GM18517 (cell line): ENCODE data around the gene HMCN2.
"Not testable (repeated sequence)": the region's sequence is repeated elsewhere in the genome, so short reads cannot be mapped to it uniquely, and the experiment has no call there.

Experiments used
- ATAC-seq: cut with Tn5 transposase; IDR thresholded peaks from one replicate; pipeline ENCODE4 v1.9.1; 2021; ENCODE audit warnings: mild to moderate bottlenecking, moderate library complexity; ENCODE audit not compliant: unreplicated experiment

HMCN2 gene

GRCh38 chr9:130426883-130427282 lies 161.3 kb downstream of the HMCN2 start:
- no peak for ATAC-seq

- ATAC-seq = no peak
These were observed 161.8 kb downstream of the HMCN2 start for GRCh38 chr9:130427326-130427725.

DNA sequence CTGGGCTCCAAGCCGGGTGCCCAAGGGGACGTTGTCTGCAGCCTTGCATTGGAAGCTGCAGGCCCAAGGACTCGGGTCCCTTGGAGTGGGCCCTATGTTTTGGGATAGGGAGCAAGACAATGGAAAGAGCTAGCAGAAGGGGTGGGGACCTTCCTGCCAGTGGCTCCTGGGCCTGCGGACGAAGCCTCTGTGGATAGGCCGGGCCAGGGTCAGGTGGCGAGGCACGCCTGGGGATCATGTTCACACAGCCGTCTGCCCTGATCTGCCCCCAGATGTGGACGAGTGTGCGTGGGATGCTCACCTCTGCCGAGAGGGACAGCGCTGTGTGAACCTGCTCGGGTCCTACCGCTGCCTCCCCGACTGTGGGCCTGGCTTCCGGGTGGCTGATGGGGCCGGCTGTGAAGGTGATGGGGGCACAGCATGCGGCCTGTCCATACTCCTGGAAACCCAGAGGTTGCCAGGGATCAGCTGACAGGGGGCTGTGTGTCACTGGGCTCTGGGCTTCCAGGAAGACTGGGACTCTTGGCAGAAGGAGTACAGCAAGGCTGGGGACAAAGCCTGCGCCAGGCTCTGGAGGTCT lies 162.6 kb downstream of the HMCN2 start:
- no peak for ATAC-seq

- no peak for ATAC-seq
These were observed 163.8 kb downstream of the HMCN2 start for GRCh38 chr9:130429381-130429780.

- no peak for ATAC-seq
These were observed 164.3 kb downstream of the HMCN2 start for GRCh38 chr9:130429831-130430230.

- ATAC-seq = no peak
These were observed 164.7 kb downstream of the HMCN2 start for GRCh38 chr9:130430232-130430631.

- no peak for ATAC-seq
These were observed 165.4 kb downstream of the HMCN2 start for GRCh38 chr9:130430734-130431535.

DNA sequence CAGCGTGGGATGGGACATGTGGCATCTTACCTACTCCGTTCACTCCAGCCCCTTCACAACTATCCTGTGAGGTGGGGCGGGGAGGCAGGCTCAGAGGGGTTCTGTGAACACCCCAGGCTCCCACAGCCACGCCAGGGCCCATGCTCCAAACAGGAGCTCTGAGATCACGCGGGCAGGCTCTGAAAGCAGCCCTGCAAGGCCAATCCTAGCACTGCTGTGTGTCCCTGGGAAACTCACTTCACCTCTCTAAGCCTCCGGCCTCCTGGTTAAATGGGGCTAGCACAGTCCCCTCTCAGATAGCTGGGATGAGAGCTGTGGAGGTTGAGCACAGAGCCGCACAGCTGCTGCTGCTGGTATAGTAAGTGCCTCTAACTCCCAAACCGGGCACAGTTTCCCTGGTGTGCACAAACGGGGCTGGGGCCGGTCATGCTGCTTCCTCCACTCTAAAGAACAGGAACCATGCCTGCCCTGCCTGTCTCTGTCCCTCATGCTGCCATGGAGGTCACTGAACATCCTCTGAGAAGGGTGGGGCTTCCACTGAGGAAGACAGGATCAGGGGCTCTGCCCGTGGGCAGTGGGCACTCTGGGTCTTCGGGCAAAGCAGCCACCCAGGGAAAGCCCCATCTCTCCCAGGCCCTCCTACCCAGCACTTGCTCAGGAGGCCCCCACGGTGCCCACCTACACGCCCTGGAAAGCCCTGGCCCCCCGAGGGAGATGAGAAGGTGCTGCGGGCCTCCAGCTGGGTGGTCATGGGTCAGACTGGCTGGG lies 166.2 kb downstream of the HMCN2 start:
- no peak for ATAC-seq

DNA sequence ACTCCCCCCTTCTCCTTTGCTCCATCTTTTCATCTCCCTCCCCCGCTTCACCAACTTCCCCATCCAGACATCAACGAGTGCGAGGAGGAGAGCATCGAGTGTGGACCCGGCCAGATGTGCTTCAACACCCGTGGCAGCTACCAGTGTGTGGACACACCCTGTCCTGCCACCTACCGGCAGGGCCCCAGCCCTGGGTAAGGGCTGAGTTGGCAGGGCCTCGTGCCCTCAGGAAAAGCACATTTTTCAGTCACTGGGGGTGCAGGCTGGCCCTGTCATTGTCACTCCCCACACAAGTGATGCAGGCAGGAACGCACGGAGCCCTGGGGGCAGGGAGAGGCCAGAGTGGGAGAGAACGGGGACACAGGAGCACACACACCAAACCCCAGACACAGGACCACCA lies 166.8 kb downstream of the HMCN2 start:
- ATAC-seq = no peak

GRCh38 chr9:130432796-130433167 lies 167.2 kb downstream of the HMCN2 start:
- no peak for ATAC-seq

- no peak for ATAC-seq
These were observed 167.8 kb downstream of the HMCN2 start for GRCh38 chr9:130433168-130433946.

GRCh38 chr9:130433947-130434262 lies 168.3 kb downstream of the HMCN2 start:
- no peak for ATAC-seq

DNA sequence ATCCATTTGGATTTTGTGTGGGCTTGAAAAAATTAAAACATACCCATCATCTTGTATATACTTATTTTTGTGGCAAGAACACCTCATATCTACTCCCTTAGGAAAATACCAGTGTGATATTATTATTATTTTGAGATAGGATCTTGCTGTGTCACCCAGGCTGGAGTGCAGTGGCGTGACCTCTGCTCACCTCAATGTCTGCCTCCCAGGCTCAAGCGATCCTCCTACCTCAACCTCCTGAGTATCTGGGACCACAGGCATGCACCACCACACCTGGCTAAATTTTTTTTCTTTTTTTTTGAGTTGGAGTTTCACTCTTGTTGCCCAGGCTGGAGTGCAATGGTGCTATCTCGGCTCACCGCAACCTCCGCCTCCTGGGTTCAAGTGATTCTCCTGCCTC lies 169.1 kb downstream of the HMCN2 start:
- ATAC-seq = not testable (repeated sequence)

- ATAC-seq = no peak
These were observed 171.6 kb downstream of the HMCN2 start for GRCh38 chr9:130437011-130437789.

- no peak for ATAC-seq
These were observed 172.9 kb downstream of the HMCN2 start for GRCh38 chr9:130438382-130438981.

DNA sequence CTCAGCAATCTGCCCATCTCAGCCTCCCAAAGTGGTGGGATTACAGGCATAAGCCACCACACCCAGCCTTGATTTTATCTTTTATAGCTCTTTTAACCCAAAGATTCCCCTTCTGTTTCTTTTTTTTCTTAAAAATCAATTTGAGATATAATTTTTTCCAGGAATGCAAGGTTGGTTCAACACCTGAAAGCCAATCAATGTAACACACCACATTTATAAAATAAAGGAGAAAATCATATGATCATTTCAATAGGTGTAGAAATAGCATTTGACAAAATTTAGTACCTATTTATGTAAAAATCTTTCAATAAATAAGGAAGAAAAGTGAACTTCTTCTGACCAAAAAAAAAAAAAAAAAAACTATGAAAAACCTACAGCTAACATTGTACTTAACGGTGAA lies 175.5 kb downstream of the HMCN2 start:
- no peak for ATAC-seq

- no peak for ATAC-seq
These were observed 177.3 kb downstream of the HMCN2 start for GRCh38 chr9:130442746-130443455.

- no peak for ATAC-seq
These were observed 177.9 kb downstream of the HMCN2 start for GRCh38 chr9:130443456-130443801.

DNA sequence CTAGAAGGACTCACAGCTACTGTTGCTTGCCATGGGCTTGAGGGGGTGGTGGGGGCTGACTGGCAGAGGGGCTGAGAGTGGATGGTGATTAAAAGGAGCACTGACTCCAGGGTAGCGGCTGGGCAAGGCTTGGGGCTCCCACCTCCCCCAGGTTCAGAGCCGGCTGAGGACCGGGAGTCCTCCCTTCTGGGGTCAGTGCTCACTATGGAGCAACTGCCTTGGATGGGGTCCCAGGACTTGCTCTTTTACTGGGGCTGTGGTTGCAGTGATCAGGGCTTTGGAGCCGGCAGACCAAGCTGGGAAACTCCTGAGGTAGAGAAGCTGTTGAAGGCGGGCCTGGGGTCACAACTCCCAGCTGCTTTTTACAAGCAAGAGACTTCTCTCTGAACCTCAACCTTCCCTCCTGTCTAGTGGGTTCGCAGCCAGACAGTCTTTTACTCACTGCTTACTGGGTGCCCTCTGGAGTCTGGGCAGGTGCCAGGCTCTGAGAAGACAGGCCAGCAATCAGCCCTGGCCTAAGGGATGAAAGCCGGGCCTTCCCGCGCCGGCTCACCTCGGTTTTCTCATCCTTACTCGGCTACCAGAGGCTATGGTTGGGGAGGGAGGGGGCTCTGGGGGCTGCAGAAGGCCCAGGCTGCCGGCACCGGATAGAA lies 178.4 kb downstream of the HMCN2 start:
- no peak for ATAC-seq
